WTC11 (cell line): Measurements from ENCODE around the gene FITM2. TPM values are rescaled to one million over a fixed set of nuclear protein-coding genes. Genes with fewer than 3 reads are reported as not detected.
A peak's percentile ranks its signal among the peaks of the same experiment; 100 is the strongest.

Experiments
- ATAC-seq: fragments of 200-7000 bp; cut with Tn5 transposase; 2 replicates; pipeline ENCODE4 v1.10.0; 2021; ENCODE audit warnings: mild to moderate bottlenecking, moderate library complexity
- CTCF ChIA-PET: fragments of 300-600 bp; sonication (Branson Sonifier 250); formaldehyde crosslinking; loops from one replicate; lab custom pipeline; 2021; ENCODE audit warnings: antibody characterized with exemption; lab: Charles Lee
- POLR2A ChIA-PET: fragments of 350-600 bp; sonication (Branson Sonifier 250); formaldehyde crosslinking; loops from one replicate; lab custom pipeline; 2021; ENCODE audit warnings: antibody characterized with exemption; lab: Charles Lee
- DNase-seq: peaks from one replicate; pipeline ENCODE4 v3.0.0; 2021; ENCODE audit warnings: low spot score
- H3K27ac Mint-ChIP-seq: 2 replicates; pipeline ENCODE4 v1.8.0; 2021; ENCODE audit warnings: mixed read lengths
- H3K27me3 Mint-ChIP-seq: 2 replicates; pipeline ENCODE4 v1.8.0; 2021; ENCODE audit warnings: low read depth, mild to moderate bottlenecking, moderate library complexity, mixed read lengths
- H3K36me3 Mint-ChIP-seq: 2 replicates; pipeline ENCODE4 v1.8.0; 2021; ENCODE audit warnings: mixed read lengths
- H3K4me1 Mint-ChIP-seq: 2 replicates; pipeline ENCODE4 v1.8.0; 2022; ENCODE audit warnings: mixed read lengths
- H3K4me3 Mint-ChIP-seq: 2 replicates; pipeline ENCODE4 v1.8.0; 2021; ENCODE audit warnings: mild to moderate bottlenecking, moderate library complexity, mixed read lengths
- H3K9me3 Mint-ChIP-seq: 2 replicates; pipeline ENCODE4 v1.8.0; 2021; ENCODE audit warnings: mixed read lengths
- CDX4 ChIP-seq: fragments of 250-450 bp; sonication (Bioruptor Pico); IDR thresholded peaks from 2 replicates; pipeline ENCODE4 v1.9.0; 2021; ENCODE audit warnings: moderate library complexity, mild to moderate bottlenecking, inconsistent platforms, borderline replicate concordance
- ELF4 ChIP-seq: sonication (generic); formaldehyde crosslinking; IDR thresholded peaks from 2 replicates; pipeline ENCODE4 v1.8.1; 2022; ENCODE audit warnings: low read depth, mild to moderate bottlenecking, moderate library complexity, missing genetic modification reagents
- ERG ChIP-seq: fragments of 250-450 bp; sonication (Bioruptor Pico); IDR thresholded peaks from 2 replicates; pipeline ENCODE4 v1.8.0; 2021; ENCODE audit warnings: mild to moderate bottlenecking
- KAT7 ChIP-seq: sonication (generic); formaldehyde crosslinking; IDR thresholded peaks from 2 replicates; pipeline ENCODE4 v1.8.1; 2023; ENCODE audit warnings: missing genetic modification reagents, mild to moderate bottlenecking, borderline replicate concordance
- MYBL2 ChIP-seq: sonication (generic); formaldehyde crosslinking; IDR thresholded peaks from 2 replicates; pipeline ENCODE4 v1.8.1; 2023; ENCODE audit warnings: mild to moderate bottlenecking, moderate library complexity, missing genetic modification reagents
- NFE2L1 ChIP-seq: sonication (generic); formaldehyde crosslinking; IDR thresholded peaks from 2 replicates; pipeline ENCODE4 v1.8.1; 2023; ENCODE audit warnings: missing genetic modification reagents
- RORB ChIP-seq: fragments of 250-450 bp; sonication (Bioruptor Pico); IDR thresholded peaks from 2 replicates; pipeline ENCODE4 v1.9.0; 2021; ENCODE audit warnings: mild to moderate bottlenecking
- SMAD4 ChIP-seq: sonication (generic); formaldehyde crosslinking; IDR thresholded peaks from 2 replicates; pipeline ENCODE4 v1.8.0; 2022; ENCODE audit warnings: mild to moderate bottlenecking, missing genetic modification reagents
- ZNF219 ChIP-seq: sonication (generic); formaldehyde crosslinking; IDR thresholded peaks from 2 replicates; pipeline ENCODE4 v1.8.0; 2023; ENCODE audit warnings: missing genetic modification reagents, mild to moderate bottlenecking, borderline replicate concordance
- ZNF317 ChIP-seq: sonication (generic); formaldehyde crosslinking; IDR thresholded peaks from 2 replicates; pipeline ENCODE4 v1.8.1; 2023; ENCODE audit warnings: low read depth, mild to moderate bottlenecking, moderate library complexity, missing genetic modification reagents, borderline replicate concordance
- ZNF416 ChIP-seq: fragments of 250-450 bp; sonication (Bioruptor Pico); IDR thresholded peaks from 2 replicates; pipeline ENCODE4 v1.9.0; 2021; ENCODE audit warnings: mild to moderate bottlenecking, inconsistent platforms
- ZNF423 ChIP-seq: fragments of 250-450 bp; sonication (Bioruptor Pico); IDR thresholded peaks from 2 replicates; pipeline ENCODE4 v2.1.2; 2022; ENCODE audit warnings: mild to moderate bottlenecking, moderate library complexity
- total RNA-seq: library from RNA; stranded (reverse); gene quantifications from 3 replicates; pipeline ENCODE4 v1.2.3, GENCODE V29; 2021
- TF ChIP-seq, protein P1 (sequence below): sonication (generic); formaldehyde crosslinking; IDR thresholded peaks from 2 replicates; pipeline ENCODE4 v1.8.1; 2023; ENCODE audit warnings: mild to moderate bottlenecking, moderate library complexity, missing genetic modification reagents
- TF ChIP-seq, protein P2 (sequence below): sonication (generic); formaldehyde crosslinking; IDR thresholded peaks from 2 replicates; pipeline ENCODE4 v1.8.1; 2022; ENCODE audit warnings: low read depth, mild to moderate bottlenecking, moderate library complexity, missing genetic modification reagents, borderline replicate concordance
- TF ChIP-seq, protein P3 (sequence below): sonication (generic); formaldehyde crosslinking; IDR thresholded peaks from 2 replicates; pipeline ENCODE4 v1.8.1; 2022; ENCODE audit warnings: mild to moderate bottlenecking, missing genetic modification reagents, moderate library complexity, borderline replicate concordance

The FITM2 gene
- total RNA-seq, 1 experiment from 2014 or later, result 2.0 TPM

DNA sequence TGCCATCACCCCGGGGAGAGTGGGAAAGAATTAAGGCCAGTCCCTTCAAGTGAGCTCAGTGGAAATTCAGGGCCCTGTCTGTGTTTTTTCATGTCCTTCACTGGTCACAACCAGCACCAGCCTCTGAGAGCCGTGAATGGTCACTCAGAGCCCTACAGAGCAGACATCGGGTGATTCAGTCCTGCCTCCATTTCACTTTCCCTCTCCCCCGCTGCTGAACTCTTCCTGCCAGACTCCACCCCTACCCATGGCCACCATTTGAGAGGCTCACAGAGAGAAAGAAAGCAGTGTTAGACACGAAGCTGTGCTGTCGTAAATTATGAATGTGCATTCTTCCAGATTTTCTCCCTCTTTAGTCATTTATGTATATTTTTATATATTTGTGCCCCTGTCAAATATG, 31.2 kb upstream of the FITM2 start:
- H3K27me3 Mint-ChIP-seq, result no peaks in the 10 kb centered on the region
- no peaks in the 10 kb centered on the region for H3K36me3 Mint-ChIP-seq
- H3K4me1 Mint-ChIP-seq, result no peaks in the 10 kb centered on the region
- H3K27ac Mint-ChIP-seq, result no peak overlapping the region
- H3K9me3 Mint-ChIP-seq, result no peaks in the 10 kb centered on the region
- H3K4me3 Mint-ChIP-seq, result no peak overlapping the region
- CTCF ChIA-PET, result no interaction called here
- no peak for ATAC-seq
- DNase-seq, result no peak
- no peak for TF ChIP-seq RORB (CRISPR knock-in tag)
- TF ChIP-seq, protein P1, sequence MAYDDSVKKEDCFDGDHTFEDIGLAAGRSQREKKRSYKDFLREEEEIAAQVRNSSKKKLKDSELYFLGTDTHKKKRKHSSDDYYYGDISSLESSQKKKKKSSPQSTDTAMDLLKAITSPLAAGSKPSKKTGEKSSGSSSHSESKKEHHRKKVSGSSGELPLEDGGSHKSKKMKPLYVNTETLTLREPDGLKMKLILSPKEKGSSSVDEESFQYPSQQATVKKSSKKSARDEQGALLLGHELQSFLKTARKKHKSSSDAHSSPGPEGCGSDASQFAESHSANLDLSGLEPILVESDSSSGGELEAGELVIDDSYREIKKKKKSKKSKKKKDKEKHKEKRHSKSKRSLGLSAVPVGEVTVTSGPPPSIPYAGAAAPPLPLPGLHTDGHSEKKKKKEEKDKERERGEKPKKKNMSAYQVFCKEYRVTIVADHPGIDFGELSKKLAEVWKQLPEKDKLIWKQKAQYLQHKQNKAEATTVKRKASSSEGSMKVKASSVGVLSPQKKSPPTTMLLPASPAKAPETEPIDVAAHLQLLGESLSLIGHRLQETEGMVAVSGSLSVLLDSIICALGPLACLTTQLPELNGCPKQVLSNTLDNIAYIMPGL, result no peak
- TF ChIP-seq, protein P2, sequence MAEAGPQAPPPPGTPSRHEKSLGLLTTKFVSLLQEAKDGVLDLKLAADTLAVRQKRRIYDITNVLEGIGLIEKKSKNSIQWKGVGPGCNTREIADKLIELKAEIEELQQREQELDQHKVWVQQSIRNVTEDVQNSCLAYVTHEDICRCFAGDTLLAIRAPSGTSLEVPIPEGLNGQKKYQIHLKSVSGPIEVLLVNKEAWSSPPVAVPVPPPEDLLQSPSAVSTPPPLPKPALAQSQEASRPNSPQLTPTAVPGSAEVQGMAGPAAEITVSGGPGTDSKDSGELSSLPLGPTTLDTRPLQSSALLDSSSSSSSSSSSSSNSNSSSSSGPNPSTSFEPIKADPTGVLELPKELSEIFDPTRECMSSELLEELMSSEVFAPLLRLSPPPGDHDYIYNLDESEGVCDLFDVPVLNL (CRISPR knock-in tag), result no peak
- TF ChIP-seq ZNF317 (CRISPR knock-in tag), result no peak
- TF ChIP-seq, protein P3, sequence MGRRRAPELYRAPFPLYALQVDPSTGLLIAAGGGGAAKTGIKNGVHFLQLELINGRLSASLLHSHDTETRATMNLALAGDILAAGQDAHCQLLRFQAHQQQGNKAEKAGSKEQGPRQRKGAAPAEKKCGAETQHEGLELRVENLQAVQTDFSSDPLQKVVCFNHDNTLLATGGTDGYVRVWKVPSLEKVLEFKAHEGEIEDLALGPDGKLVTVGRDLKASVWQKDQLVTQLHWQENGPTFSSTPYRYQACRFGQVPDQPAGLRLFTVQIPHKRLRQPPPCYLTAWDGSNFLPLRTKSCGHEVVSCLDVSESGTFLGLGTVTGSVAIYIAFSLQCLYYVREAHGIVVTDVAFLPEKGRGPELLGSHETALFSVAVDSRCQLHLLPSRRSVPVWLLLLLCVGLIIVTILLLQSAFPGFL (CRISPR knock-in tag), result no peak
- POLR2A ChIA-PET, result no interaction called here

DNA sequence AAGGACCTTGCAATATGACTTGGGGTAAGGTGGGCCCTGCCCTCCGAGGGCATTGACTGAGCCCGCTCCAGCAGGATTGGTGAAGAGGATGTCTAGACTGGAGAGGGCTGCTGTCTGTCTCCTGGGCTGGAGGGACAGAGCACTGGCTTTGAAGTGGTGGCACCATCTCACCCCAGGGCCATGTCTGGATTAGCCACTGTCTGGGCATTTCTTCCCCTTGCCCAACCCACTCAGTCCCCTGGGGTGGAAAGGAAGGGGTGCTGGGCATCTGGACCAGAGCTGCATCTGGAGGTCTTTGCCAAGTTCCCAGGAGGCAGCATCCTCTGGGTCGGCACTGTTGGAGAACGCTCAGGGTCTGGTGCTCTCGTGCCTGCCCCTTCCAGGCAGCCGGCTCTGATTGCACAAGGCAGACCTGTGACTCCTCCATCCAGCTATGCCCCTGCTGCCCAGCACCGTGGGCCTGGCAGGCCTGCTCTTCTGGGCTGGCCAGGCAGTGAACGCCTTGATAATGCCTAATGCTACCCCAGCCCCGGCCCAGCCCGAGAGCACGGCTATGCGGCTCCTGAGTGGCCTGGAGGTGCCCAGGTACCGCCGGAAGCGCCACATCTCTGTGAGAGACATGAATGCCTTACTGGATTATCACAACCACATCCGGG, 25.9 kb upstream of the FITM2 start, which contains the start of gene R3HDML:
Gene R3HDML, plus strand, starts transcription at position 319 of the 656 bp plus-strand sequence. Its CDS starts 115 bp downstream, at position 434.
- no peak within 1 kb of the TSS for H3K27ac Mint-ChIP-seq
- no peaks in the 10 kb centered on the region; the same call in 1 of the 2 replicates for H3K27me3 Mint-ChIP-seq
- DNase-seq, result no peak
- H3K4me1 Mint-ChIP-seq, result peaks cover 18% of the 10 kb centered on the region
- peak within 1 kb of the TSS; percentile 4; the same call in 1 of the 2 replicates for H3K4me3 Mint-ChIP-seq
- H3K9me3 Mint-ChIP-seq, result no peaks in the 10 kb centered on the region
- H3K36me3 Mint-ChIP-seq, result no peaks in the 10 kb centered on the region
- POLR2A ChIA-PET, result no interaction called here
- CTCF ChIA-PET, result interaction anchor here (0.6 kb wide), 1 partner anchor 70 kb away, joined by 3 read pairs; no protein-coding TSS in a partner anchor
- ATAC-seq, result no peak
- 0 out of 2 replicates have a peak, but pooled peaks have one; percentile 24 for TF ChIP-seq ZNF219 (CRISPR knock-in tag)
- TF ChIP-seq CDX4 (CRISPR knock-in tag), result no peak
- no peak for TF ChIP-seq ZNF416 (CRISPR knock-in tag)
- TF ChIP-seq, all 79 proteins: peak for 1

GRCh38 chr20:44336086-44336485, 25.1 kb upstream of the FITM2 start:
- DNase-seq, result peak; percentile 61
- no peaks in the 10 kb centered on the region for H3K9me3 Mint-ChIP-seq
- no peak for TF ChIP-seq ELF4
- no peak for TF ChIP-seq ERG
- TF ChIP-seq MYBL2 (CRISPR knock-in tag), result no peak
- no peak for TF ChIP-seq SMAD4 (CRISPR knock-in tag)
- peak; percentile 88 for TF ChIP-seq ZNF423 (CRISPR knock-in tag)
- no peak for TF ChIP-seq NFE2L1 (CRISPR knock-in tag)
- TF ChIP-seq KAT7 (CRISPR knock-in tag), result no peak
- ChIA-PET POLR2A (no interaction called here), CTCF (no interaction called here)
- H3K27me3 Mint-ChIP-seq, result no peaks in the 10 kb centered on the region; the same call in 1 of the 2 replicates
- H3K4me3 Mint-ChIP-seq, result peak overlapping the region; percentile 4; the same call in 1 of the 2 replicates
- ATAC-seq, result peak; percentile 95
- H3K27ac Mint-ChIP-seq, result no peak overlapping the region
- H3K36me3 Mint-ChIP-seq, result no peaks in the 10 kb centered on the region
- peaks cover 18% of the 10 kb centered on the region for H3K4me1 Mint-ChIP-seq
